ENCODE measurements around the gene PRDM7.
"Not testable (repeated sequence)": the region's sequence is repeated elsewhere in the genome, so short reads cannot be mapped to it uniquely, and the experiment has no call there.

Gene PRDM7

GRCh38 chr16:90011508-90011819, 65.7 kb downstream of the PRDM7 start:
- no peak for TF ChIP-seq CTCF (IDR thresholded peaks at IDR 0.05; ENCODE audit: insufficient read depth, low read length, poor library complexity, severe bottlenecking)
- Histone ChIP-seq H3K36me3 (ENCODE audit: control insufficient read depth, insufficient read depth, low read length) (no peaks in the 10 kb centered on the region), H3K4me3 (replicated peaks; ENCODE audit: low read depth, low read length) (no peak overlapping the region), H3K27me3 (replicated peaks; ENCODE audit: control insufficient read depth, insufficient read depth, low read length) (no peaks in the 10 kb centered on the region)
- no peak for DNase-seq (ENCODE audit: extremely low read depth, insufficient read length)

- no peak for TF ChIP-seq CTCF (IDR thresholded peaks at IDR 0.05; ENCODE audit: insufficient read depth, low read length, poor library complexity, severe bottlenecking)
- no peak overlapping the region for H3K4me3 ChIP-seq (replicated peaks; ENCODE audit: low read depth, low read length)
- no peaks in the 10 kb centered on the region for H3K36me3 ChIP-seq (ENCODE audit: control insufficient read depth, insufficient read depth, low read length)
- no peak for DNase-seq (ENCODE audit: extremely low read depth, insufficient read length)
- H3K27me3 ChIP-seq (replicated peaks; ENCODE audit: control insufficient read depth, insufficient read depth, low read length), result no peaks in the 10 kb centered on the region
Measured at GRCh38 chr16:90010676-90011507, 66.2 kb downstream of the PRDM7 start.

GRCh38 chr16:90009172-90009899, 67.8 kb downstream of the PRDM7 start:
- Histone ChIP-seq H3K27me3 (replicated peaks; ENCODE audit: control insufficient read depth, insufficient read depth, low read length) (no peaks in the 10 kb centered on the region), H3K4me3 (replicated peaks; ENCODE audit: low read depth, low read length) (peak overlapping the region; percentile 27), H3K36me3 (ENCODE audit: control insufficient read depth, insufficient read depth, low read length) (no peaks in the 10 kb centered on the region)
- DNase-seq (ENCODE audit: extremely low read depth, insufficient read length), result no peak
- no peak for TF ChIP-seq CTCF (IDR thresholded peaks at IDR 0.05; ENCODE audit: insufficient read depth, low read length, poor library complexity, severe bottlenecking)

- Histone ChIP-seq H3K36me3 (ENCODE audit: control insufficient read depth, insufficient read depth, low read length) (no peaks in the 10 kb centered on the region), H3K27me3 (replicated peaks; ENCODE audit: control insufficient read depth, insufficient read depth, low read length) (no peaks in the 10 kb centered on the region), H3K4me3 (replicated peaks; ENCODE audit: low read depth, low read length) (peak overlapping the region; percentile 27)
- TF ChIP-seq CTCF (IDR thresholded peaks at IDR 0.05; ENCODE audit: insufficient read depth, low read length, poor library complexity, severe bottlenecking), result no peak
- DNase-seq (ENCODE audit: extremely low read depth, insufficient read length), result peak; percentile 72
Measured at GRCh38 chr16:90008708-90009145, 68.4 kb downstream of the PRDM7 start.

GRCh38 chr16:90007635-90008234, 69.4 kb downstream of the PRDM7 start:
- DNase-seq (ENCODE audit: extremely low read depth, insufficient read length), result not testable (repeated sequence)

GRCh38 chr16:90007015-90007414, 70.1 kb downstream of the PRDM7 start:
- no peak for DNase-seq (ENCODE audit: extremely low read depth, insufficient read length)
- no peaks in the 10 kb centered on the region for H3K27me3 ChIP-seq (replicated peaks; ENCODE audit: control insufficient read depth, insufficient read depth, low read length)
- no peaks in the 10 kb centered on the region for H3K36me3 ChIP-seq (ENCODE audit: control insufficient read depth, insufficient read depth, low read length)
- no peak for TF ChIP-seq CTCF (IDR thresholded peaks at IDR 0.05; ENCODE audit: insufficient read depth, low read length, poor library complexity, severe bottlenecking)
- no peak overlapping the region for H3K4me3 ChIP-seq (replicated peaks; ENCODE audit: low read depth, low read length)

More at GRCh38 chr16:90007635-90008234, 69.4 kb downstream of the PRDM7 start:
- H3K4me3 ChIP-seq (replicated peaks; ENCODE audit: low read depth, low read length); H3K27me3 ChIP-seq (replicated peaks; ENCODE audit: control insufficient read depth, insufficient read depth, low read length); H3K36me3 ChIP-seq (ENCODE audit: control insufficient read depth, insufficient read depth, low read length): not testable (repeated sequence)

Measured in GM06990 (cell line).